Erythroblast (primary cell): ENCODE results near the gene JOSD2.

Source experiments
- DNase-seq, 2 experiments: peaks; one replicate each; lab custom pipeline; 2025; lab: John Stamatoyannopoulos, UW
- GATA1 ChIP-seq: IDR thresholded peaks from 2 replicates; pipeline ENCODE4 v1.6.1; 2011; ENCODE audit warnings: low read depth, mild to moderate bottlenecking, control low read depth, low read length, moderate library complexity
- POLR2A ChIP-seq: IDR thresholded peaks from 2 replicates; pipeline ENCODE4 v1.6.1; 2011; ENCODE audit warnings: mild to moderate bottlenecking, low read length

JOSD2 gene

DNA sequence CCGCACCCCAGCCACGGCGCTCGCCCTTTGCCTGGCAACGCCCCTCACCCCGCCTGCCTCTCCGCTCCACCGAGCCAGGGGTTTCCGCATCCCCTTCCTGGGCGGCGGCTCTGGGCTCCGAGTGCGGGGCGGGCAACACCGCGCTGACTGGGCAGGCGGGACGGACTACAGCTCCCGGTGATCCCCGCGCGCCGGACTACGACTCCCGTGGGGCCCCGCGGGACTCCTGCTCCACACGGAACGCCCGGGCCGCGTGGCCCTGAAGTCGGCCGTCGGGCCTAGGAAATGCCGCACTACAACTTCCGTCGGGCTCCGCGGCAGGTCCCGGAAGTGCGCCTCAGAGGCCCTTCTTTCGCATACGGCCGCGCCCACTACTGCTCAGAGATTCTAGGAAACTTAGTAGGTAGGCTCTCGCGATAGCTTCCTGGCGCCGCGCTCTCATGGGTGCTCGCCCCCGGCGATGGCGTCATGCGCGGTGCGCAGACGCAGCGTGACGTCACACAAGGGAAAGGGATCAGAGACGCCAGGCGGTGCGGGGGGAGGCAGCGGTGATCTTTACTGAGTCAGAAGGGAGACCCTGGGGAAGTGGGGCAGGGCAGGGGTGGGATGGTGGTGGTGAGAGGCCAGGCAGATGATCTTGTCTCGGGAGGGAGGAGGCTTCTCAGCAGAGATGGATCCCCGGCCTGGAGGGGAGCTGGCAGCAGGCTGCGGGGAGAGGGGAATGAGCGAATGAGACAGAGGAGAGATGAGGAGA, at the start of gene JOSD2:
Gene JOSD2 (minus strand): TSS at position 123 of the 754 bp plus-strand sequence. CDS start 760 bp downstream, outside the sequence.
- DNase-seq: peak; percentile 99
- TF ChIP-seq POLR2A: peak; percentile 69
- no peak for TF ChIP-seq GATA1

GRCh38 chr19:50559636-50560035, 48.6 kb upstream of the JOSD2 start:
- TF ChIP-seq GATA1: no peak
- no peak for DNase-seq

DNA sequence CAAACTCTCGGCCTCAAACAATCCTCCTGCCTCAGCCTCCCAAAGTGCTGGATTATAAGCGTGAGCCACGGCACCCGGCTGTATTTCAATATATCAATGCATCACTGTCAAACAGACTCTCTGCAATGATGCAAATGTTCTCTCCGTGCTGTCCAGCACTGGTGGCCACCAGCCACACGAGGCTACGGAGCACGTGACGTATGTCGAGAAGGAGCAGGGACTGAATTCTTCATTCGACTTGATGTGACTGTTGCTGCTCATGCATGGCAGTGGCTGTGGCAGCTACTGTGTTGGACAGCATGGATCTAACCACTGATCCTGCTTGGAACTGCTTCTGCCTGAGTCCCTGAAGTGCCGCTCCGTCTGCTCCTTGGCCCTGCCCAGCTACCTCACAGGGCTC, 47.5 kb upstream of the JOSD2 start:
- no peak for DNase-seq
- no peak for TF ChIP-seq GATA1
- no peak for TF ChIP-seq POLR2A

GRCh38 chr19:50558039-50558438, 47.0 kb upstream of the JOSD2 start:
- no peak for DNase-seq
- no peak for TF ChIP-seq GATA1
- TF ChIP-seq POLR2A: no peak

DNA sequence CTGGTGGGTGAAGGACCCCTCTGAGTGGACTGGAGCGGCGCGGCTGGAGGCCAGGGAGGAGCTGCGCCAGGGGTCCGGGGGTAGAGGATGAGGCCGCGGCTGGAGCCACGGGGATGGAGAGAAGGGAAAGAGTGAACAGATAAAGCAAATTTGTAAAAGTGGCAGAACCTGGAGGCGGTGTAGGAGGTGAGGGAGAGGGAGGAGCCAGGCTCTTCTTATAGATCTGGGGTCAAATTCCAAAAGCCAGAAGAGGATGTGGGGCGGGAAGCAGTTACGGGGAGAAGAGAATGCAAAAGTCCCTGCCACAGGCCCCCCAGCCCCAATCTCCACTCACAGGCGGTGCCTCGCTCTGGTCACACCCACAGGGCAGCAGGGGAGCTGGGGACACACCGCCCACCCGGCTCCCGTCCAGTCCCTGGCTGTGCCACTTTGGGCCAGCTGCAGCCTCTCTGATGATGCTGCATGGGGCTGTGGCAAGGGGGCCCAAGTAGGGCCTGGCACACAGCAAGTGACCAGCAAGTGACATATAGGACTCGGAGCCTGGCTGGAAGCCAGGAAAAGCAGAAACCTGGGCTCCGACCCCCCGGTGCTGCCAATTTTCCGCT, 46.1 kb upstream of the JOSD2 start:
- TF ChIP-seq POLR2A: no peak
- TF ChIP-seq GATA1: no peak
- no peak for DNase-seq

DNA sequence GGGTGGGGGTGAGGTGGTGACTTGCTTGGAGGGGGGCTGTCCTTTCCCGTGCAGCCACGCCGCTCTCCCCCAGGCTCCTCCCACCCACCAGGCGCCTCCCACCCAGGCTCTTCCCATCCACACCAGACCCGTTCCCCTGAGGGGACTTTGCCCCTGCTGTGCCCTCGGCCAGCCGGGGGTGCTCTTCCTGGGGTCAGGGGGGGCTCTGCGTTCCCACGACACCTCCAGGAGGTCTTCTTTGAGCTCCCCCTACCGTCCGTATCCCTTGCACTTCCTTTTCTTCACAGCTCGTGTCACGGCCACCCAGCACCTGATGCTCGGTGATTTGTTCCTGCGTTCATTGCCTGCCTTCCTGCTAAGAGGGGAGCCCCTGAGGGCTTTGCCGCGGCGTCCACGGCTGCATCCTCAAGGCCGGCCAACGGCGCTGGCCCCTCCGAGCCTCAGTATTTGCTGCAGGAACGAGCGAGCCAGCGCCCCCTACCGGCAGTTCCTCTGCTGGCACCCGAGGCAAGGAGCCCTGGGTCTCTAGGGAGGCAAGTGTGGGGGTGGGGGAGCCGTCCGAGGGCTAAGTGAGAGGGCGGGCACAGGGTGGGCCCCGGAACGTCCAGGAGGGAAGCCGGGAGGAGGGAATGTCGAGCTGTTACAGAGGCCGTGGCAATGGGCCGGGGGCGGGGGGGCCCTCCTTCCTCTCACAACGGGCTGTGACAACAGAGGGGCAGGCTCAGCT, 45.5 kb upstream of the JOSD2 start:
- peak; percentile 69 to 81 for DNase-seq
- TF ChIP-seq POLR2A: no peak
- no peak for TF ChIP-seq GATA1

GRCh38 chr19:50555450-50556281, 44.7 kb upstream of the JOSD2 start:
- DNase-seq: no peak
- TF ChIP-seq GATA1 (no peak), POLR2A (no peak)

DNA sequence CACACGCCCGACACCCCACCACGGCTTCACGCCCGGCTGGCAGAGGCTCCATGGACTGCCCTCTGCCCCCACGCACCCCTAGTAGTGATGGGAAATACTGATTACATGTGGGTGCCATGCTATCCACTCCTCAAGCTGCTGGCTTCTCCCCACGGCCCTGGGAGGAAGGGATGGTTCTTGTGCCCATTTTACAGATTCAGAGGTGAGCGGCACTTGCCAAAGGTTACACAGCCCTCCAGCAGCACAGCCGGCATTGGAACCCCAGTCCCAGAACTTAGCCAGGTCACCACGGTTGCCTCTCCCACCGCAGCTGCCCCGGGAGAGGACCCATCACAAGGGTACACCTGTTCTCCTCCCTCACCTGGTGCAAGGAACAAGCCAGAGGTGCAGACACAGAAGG, 44.0 kb upstream of the JOSD2 start:
- no peak for DNase-seq
- no peak for TF ChIP-seq GATA1
- TF ChIP-seq POLR2A: no peak

DNA sequence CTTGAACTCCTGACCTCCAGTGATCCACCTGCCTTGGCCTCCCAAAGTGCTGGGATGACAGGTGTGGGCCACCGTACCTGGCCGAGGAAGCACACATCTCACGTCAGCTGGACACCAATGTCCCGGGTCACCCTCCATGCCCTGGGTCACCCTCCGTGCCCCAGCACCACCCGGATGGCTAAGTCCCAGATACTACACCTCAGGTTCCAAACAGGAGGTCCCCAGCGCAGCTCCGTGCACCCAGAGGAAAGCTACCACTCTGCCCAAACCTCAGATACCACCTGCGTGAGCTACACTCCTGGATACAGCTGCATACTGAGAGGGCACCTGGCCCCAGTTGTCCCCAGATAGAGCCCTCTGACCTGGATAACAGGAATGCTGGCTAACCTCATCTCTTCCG, 43.2 kb upstream of the JOSD2 start:
- TF ChIP-seq POLR2A (no peak), GATA1 (no peak)

GRCh38 chr19:50553134-50553703, 42.2 kb upstream of the JOSD2 start:
- DNase-seq: no peak
- no peak for TF ChIP-seq POLR2A
- TF ChIP-seq GATA1: no peak

More for the DNA sequence above, 43.2 kb upstream of the JOSD2 start:
- DNase-seq: no peak

DNA sequence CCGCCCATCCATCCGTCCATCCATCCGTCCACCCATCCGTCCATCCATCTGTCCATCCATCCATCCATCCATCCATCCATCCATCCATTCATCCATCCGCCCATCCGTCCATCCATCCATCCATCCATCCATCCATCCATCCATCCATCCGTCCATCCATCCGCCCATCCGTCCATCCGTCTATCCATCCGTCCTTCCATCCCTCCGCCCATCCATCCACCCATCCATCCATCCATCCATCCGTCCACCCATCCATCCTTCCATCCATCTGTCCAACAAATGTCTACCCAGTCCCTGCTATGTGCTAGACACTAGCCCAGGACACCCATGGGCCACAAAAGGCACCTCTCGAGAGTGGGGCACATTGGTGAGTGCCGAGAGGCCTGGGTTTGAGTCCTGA, 41.5 kb upstream of the JOSD2 start:
- TF ChIP-seq GATA1 (no peak), POLR2A (no peak)
- no peak for DNase-seq

GRCh38 chr19:50551715-50552187, 40.8 kb upstream of the JOSD2 start:
- DNase-seq: no peak
- TF ChIP-seq GATA1 (no peak), POLR2A (no peak)

DNA sequence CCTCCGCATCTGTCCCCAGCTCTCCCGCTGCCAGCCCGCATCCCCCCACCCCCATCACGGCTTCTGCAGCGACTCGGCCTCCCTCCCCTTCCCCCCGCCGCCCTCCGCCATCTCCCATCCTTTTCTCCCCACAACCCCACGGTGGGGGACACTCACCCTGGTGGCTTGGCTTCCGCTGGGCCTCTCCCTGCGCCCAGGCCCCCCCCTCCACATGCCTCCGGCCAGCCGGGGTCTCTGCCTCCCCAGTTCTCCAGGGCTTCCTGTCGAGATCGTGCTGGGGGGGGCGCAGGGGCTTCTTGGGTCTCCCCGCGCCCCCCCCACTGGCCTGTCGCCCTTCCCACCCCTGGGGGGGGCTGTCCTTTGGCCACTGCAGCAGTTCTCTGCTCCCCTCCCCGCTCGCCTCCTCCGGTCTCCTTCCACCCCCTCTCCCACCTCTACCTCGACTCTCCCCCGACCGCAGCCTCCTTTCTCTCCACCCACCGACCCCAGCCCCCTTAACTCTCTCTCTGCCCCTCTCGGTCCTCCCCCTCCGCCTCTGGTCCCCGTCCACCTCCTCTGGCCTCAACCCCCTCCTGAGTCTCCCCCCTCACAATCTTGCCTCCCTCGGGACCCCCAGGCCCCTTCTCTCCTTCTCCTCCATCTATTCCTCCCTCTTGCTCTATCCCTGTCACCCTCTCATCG, 40.2 kb upstream of the JOSD2 start:
- DNase-seq: no peak
- TF ChIP-seq GATA1 (no peak), POLR2A (no peak)
